Measurements from ENCODE around the gene PRAMEF15. TPM values are rescaled to one million over a fixed set of nuclear protein-coding genes. Genes with fewer than 3 reads are reported as not detected.
"Not testable (repeated sequence)": the region's sequence is repeated elsewhere in the genome, so short reads cannot be mapped to it uniquely, and the experiment has no call there.

The PRAMEF15 gene
- total RNA-seq, 1 donor from 2014 or later, result not detected

DNA sequence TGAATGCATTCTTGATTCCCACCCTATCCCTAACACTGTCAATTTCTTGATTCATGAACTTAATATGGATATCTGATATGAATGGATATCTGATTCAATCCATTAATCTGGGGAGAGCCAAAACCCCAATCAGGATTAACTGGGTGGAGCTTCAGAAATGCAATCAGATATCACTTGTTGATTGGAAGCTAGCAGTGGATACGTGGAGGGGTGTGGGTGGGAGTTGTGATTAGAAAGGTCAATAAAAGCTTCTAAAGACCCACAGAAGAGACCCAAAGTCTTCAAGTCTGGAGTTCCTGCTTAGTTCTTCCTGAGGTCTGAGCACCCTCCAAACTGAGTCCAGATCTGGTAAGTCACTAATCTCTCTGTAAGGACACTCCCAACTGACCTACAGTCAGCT is 12.1 kb upstream of the PRAMEF15 start, which contains the start of gene PRAMEF33:
PRAMEF33 (plus strand) TSS at position 301 of the 400 bp plus-strand sequence. CDS start 2,416 bp downstream, outside the sequence.
- not testable (repeated sequence) for H3F3A ChIP-seq (ENCODE audit: low read depth); H3K4me1 Mint-ChIP-seq; H3K27me3 ChIP-seq; DNase-seq (ENCODE audit: low spot score); H3K4me3 Mint-ChIP-seq; H3K27ac Mint-ChIP-seq; H3K36me3 Mint-ChIP-seq; H3K36me3 ChIP-seq; H3K9ac ChIP-seq; H3K4me1 ChIP-seq; H3K4me3 ChIP-seq; H3K4me2 ChIP-seq; H3K27ac ChIP-seq; H3K79me2 ChIP-seq (ENCODE audit: low read depth); H3K27me3 Mint-ChIP-seq (ENCODE audit: insufficient read depth, low read depth); H4K20me1 ChIP-seq (ENCODE audit: low read depth); H3K9me3 Mint-ChIP-seq; H3K9me3 ChIP-seq (ENCODE audit: low read depth); H2AFZ ChIP-seq (replicated peaks)

DNA sequence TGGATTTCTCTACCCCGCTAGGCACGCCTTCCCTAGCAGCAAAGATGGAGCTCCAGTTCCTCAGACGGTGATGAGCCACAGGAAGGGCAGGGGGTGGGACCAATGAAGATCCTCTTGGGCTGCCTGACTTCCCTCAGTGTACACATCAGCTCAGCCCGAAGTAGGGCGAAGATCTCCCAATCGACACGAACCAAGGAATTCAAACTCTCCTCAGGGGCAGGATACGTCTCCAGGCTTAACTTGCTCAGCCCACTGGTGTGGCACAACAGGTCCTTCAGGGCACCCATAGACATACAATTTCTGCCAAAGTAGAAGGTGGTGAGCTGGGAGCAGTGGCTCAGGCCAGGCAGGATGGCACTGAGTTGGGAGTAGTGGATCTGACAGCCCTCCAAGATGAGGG is 27.1 kb downstream of the PRAMEF15 start:
- DNase-seq (ENCODE audit: low spot score); H3K4me3 ChIP-seq; H3K9ac ChIP-seq; H4K20me1 ChIP-seq (ENCODE audit: low read depth); H3K27ac ChIP-seq; H2AFZ ChIP-seq (replicated peaks); H3K79me2 ChIP-seq (ENCODE audit: low read depth); H3K9me3 ChIP-seq (ENCODE audit: low read depth); H3K36me3 Mint-ChIP-seq; H3K36me3 ChIP-seq; H3F3A ChIP-seq (ENCODE audit: low read depth); H3K27me3 Mint-ChIP-seq (ENCODE audit: insufficient read depth, low read depth); H3K4me1 ChIP-seq; H3K9me3 Mint-ChIP-seq; H3K4me1 Mint-ChIP-seq; H3K27ac Mint-ChIP-seq; H3K27me3 ChIP-seq; H3K4me3 Mint-ChIP-seq; H3K4me2 ChIP-seq: not testable (repeated sequence)

DNA sequence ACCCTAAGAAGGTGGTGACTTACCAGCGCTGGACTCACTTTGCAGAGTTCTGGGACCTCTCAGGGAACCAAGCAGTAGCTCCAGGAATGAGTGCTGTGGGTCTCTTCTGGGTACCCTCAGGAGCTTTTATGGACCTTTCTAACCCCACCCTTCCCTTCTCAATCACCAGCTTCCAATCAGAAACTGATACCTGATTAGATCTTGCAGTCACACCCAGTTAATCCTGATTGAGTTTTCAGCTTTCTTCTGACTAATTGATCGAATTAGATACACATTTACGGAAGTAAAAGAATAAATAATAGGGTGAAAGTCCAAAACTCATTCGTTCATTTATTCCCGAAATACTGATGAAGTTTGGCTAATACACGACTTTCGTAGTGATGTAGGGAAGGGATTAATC is 31.7 kb downstream of the PRAMEF15 start, which contains the start of gene PRAMEF14:
PRAMEF14 (minus strand) TSS at position 101 of the 400 bp plus-strand sequence. CDS start 1,820 bp downstream, outside the sequence.
- not testable (repeated sequence) for H3K9me3 ChIP-seq (ENCODE audit: low read depth); H3K27ac ChIP-seq; H4K20me1 ChIP-seq (ENCODE audit: low read depth); H2AFZ ChIP-seq (replicated peaks); H3K27ac Mint-ChIP-seq; H3K9me3 Mint-ChIP-seq; H3K9ac ChIP-seq; H3K4me2 ChIP-seq; H3K4me1 Mint-ChIP-seq; H3K4me1 ChIP-seq; H3K79me2 ChIP-seq (ENCODE audit: low read depth); H3K4me3 Mint-ChIP-seq; H3K4me3 ChIP-seq; H3K27me3 Mint-ChIP-seq (ENCODE audit: insufficient read depth, low read depth); H3K36me3 ChIP-seq; H3F3A ChIP-seq (ENCODE audit: low read depth); H3K27me3 ChIP-seq; DNase-seq (ENCODE audit: low spot score); H3K36me3 Mint-ChIP-seq

DNA sequence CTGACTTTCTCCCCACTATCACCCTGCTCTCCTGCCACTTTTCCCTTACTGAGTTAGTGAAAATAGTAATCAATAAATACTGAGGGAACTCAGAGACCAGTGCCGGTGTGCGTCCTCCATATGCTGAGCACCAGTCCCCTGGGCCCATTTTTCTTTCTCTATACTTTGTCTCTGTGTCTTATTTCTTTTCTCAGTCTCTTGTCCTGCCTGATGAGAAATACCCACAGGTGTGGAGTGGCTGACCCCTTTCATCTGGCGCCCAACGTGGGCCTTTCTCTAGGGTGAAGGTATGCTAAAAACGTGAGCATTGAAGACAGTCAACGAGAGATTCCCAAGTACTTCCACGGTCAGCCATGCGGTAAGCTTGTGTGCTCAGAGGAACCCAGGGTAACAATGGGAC is 38.1 kb downstream of the PRAMEF15 start:
- not testable (repeated sequence) for H3K27me3 Mint-ChIP-seq (ENCODE audit: insufficient read depth, low read depth); H3K36me3 ChIP-seq; H3K4me3 Mint-ChIP-seq; H3K79me2 ChIP-seq (ENCODE audit: low read depth); H3F3A ChIP-seq (ENCODE audit: low read depth); H3K9me3 ChIP-seq (ENCODE audit: low read depth); H3K4me2 ChIP-seq; H3K4me3 ChIP-seq; H3K36me3 Mint-ChIP-seq; H3K4me1 Mint-ChIP-seq; H3K27ac Mint-ChIP-seq; H2AFZ ChIP-seq (replicated peaks); H3K27me3 ChIP-seq; DNase-seq (ENCODE audit: low spot score); H3K9me3 Mint-ChIP-seq; H3K4me1 ChIP-seq; H3K27ac ChIP-seq; H4K20me1 ChIP-seq (ENCODE audit: low read depth); H3K9ac ChIP-seq

DNA sequence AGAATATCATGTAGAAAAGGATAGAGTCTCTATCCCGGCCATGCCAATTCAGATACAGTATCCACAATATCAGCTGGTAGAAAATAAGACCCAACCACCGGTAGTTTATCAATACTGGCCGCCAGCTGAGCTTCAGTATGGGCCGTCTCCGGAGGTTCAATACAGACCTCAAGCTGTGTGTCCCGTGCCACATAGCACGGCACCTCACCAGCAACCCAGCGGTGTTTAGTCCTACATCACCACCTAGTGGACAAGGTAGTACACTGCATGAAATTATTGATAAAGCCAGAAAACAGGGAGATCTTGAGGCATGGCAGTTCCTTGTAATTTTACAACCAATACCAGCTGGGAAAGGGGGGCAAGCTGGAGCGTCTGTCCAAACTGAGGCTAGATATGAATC is 39.1 kb downstream of the PRAMEF15 start:
- not testable (repeated sequence) for H3K9ac ChIP-seq; H3K4me1 ChIP-seq; H3K9me3 ChIP-seq (ENCODE audit: low read depth); H3K4me2 ChIP-seq; H3K36me3 Mint-ChIP-seq; H3K4me3 ChIP-seq; H2AFZ ChIP-seq (replicated peaks); H3K36me3 ChIP-seq; H3K4me1 Mint-ChIP-seq; H3F3A ChIP-seq (ENCODE audit: low read depth); H3K27me3 ChIP-seq; H3K9me3 Mint-ChIP-seq; H3K79me2 ChIP-seq (ENCODE audit: low read depth); DNase-seq (ENCODE audit: low spot score); H3K27ac ChIP-seq; H3K27ac Mint-ChIP-seq; H3K27me3 Mint-ChIP-seq (ENCODE audit: insufficient read depth, low read depth); H3K4me3 Mint-ChIP-seq; H4K20me1 ChIP-seq (ENCODE audit: low read depth)
- TF ChIP-seq, protein P1, sequence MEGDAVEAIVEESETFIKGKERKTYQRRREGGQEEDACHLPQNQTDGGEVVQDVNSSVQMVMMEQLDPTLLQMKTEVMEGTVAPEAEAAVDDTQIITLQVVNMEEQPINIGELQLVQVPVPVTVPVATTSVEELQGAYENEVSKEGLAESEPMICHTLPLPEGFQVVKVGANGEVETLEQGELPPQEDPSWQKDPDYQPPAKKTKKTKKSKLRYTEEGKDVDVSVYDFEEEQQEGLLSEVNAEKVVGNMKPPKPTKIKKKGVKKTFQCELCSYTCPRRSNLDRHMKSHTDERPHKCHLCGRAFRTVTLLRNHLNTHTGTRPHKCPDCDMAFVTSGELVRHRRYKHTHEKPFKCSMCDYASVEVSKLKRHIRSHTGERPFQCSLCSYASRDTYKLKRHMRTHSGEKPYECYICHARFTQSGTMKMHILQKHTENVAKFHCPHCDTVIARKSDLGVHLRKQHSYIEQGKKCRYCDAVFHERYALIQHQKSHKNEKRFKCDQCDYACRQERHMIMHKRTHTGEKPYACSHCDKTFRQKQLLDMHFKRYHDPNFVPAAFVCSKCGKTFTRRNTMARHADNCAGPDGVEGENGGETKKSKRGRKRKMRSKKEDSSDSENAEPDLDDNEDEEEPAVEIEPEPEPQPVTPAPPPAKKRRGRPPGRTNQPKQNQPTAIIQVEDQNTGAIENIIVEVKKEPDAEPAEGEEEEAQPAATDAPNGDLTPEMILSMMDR (IDR thresholded peaks at IDR 0.05), result peak; percentile 34
